Glomerular visceral epithelial cell (primary cell): ENCODE results near the gene ARMH3.

ENCODE experiments used
- DNase-seq: peaks from one replicate; pipeline ENCODE4 v3.0.0-alpha.2; 2016; ENCODE audit errors: extremely low spot score

The ARMH3 gene

GRCh38 chr10:101939008-101939648 is 116.8 kb downstream of the ARMH3 start:
- peak; percentile 25 for DNase-seq

GRCh38 chr10:101938305-101939007 is 117.5 kb downstream of the ARMH3 start:
- peak; percentile 70 for DNase-seq

- DNase-seq = no peak
Observed at GRCh38 chr10:101935431-101935830, 120.5 kb downstream of the ARMH3 start.

- DNase-seq = no peak
Observed at GRCh38 chr10:101934686-101935305, 121.2 kb downstream of the ARMH3 start.

- DNase-seq = no peak
Observed at GRCh38 chr10:101933976-101934375, 122.0 kb downstream of the ARMH3 start.

GRCh38 chr10:101932183-101932582 is 123.8 kb downstream of the ARMH3 start:
- DNase-seq = no peak

- no peak for DNase-seq
Observed at GRCh38 chr10:101925027-101925426, 130.9 kb downstream of the ARMH3 start.

- DNase-seq = no peak
Observed at GRCh38 chr10:101923256-101923655, 132.7 kb downstream of the ARMH3 start.

- DNase-seq = no peak
Observed at GRCh38 chr10:101922846-101923245, 133.1 kb downstream of the ARMH3 start.

- no peak for DNase-seq
Observed at GRCh38 chr10:101920546-101920945, 135.4 kb downstream of the ARMH3 start.

GRCh38 chr10:101919026-101919770 is 136.8 kb downstream of the ARMH3 start:
- no peak for DNase-seq

- no peak for DNase-seq
Observed at GRCh38 chr10:101912561-101913179, 143.3 kb downstream of the ARMH3 start.

GRCh38 chr10:101906586-101907183 is 149.3 kb downstream of the ARMH3 start:
- DNase-seq = no peak

- DNase-seq = no peak
Observed at GRCh38 chr10:101905251-101905650, 150.7 kb downstream of the ARMH3 start.

GRCh38 chr10:101903827-101904550 is 152.0 kb downstream of the ARMH3 start:
- DNase-seq = no peak

GRCh38 chr10:101902820-101903145 is 153.2 kb downstream of the ARMH3 start:
- DNase-seq = no peak

- DNase-seq = no peak
Observed at GRCh38 chr10:101902032-101902819, 153.7 kb downstream of the ARMH3 start.

- no peak for DNase-seq
Observed at GRCh38 chr10:101901340-101901739, 154.6 kb downstream of the ARMH3 start.

GRCh38 chr10:101897633-101898032 is 158.3 kb downstream of the ARMH3 start:
- peak; percentile 38 for DNase-seq

GRCh38 chr10:101896225-101896877 is 159.6 kb downstream of the ARMH3 start:
- peak; percentile 5 for DNase-seq
